ENCODE measurements around the gene CAPN15.
"Not testable (repeated sequence)": the region's sequence is repeated elsewhere in the genome, so short reads cannot be mapped to it uniquely, and the experiment has no call there.

The CAPN15 gene

GRCh38 chr16:527015-527903 lies at the start of gene CAPN15:
Gene CAPN15, plus strand, starts transcription at chr16:527712. Its CDS starts 19,127 bp downstream, at chr16:546839.
- peak; percentile 36 for DNase-seq (ENCODE audit: low read depth)

- DNase-seq (ENCODE audit: low read depth): not testable (repeated sequence)
These were observed 49.2 kb upstream of the CAPN15 start for GRCh38 chr16:478287-478686.

- no peak for DNase-seq (ENCODE audit: low read depth)
These were observed 44.9 kb upstream of the CAPN15 start for GRCh38 chr16:482468-483185.

- no peak for DNase-seq (ENCODE audit: low read depth)
These were observed 44.0 kb upstream of the CAPN15 start for GRCh38 chr16:483341-484075.

GRCh38 chr16:489606-490005 lies 37.9 kb upstream of the CAPN15 start:
- no peak for DNase-seq (ENCODE audit: low read depth)

- no peak for DNase-seq (ENCODE audit: low read depth)
These were observed 36.7 kb upstream of the CAPN15 start for GRCh38 chr16:490768-491167.

- DNase-seq (ENCODE audit: low read depth): no peak
These were observed 36.1 kb upstream of the CAPN15 start for GRCh38 chr16:491220-491919.

GRCh38 chr16:492211-492875 lies 35.2 kb upstream of the CAPN15 start:
- no peak for DNase-seq (ENCODE audit: low read depth)

- not testable (repeated sequence) for DNase-seq (ENCODE audit: low read depth)
These were observed 32.8 kb upstream of the CAPN15 start for GRCh38 chr16:494676-495075.

GRCh38 chr16:495127-495748 lies 32.3 kb upstream of the CAPN15 start:
- no peak for DNase-seq (ENCODE audit: low read depth)

- DNase-seq (ENCODE audit: low read depth): no peak
These were observed 31.2 kb upstream of the CAPN15 start for GRCh38 chr16:496097-496886.

GRCh38 chr16:497258-497657 lies 30.3 kb upstream of the CAPN15 start:
- DNase-seq (ENCODE audit: low read depth): no peak

GRCh38 chr16:499924-500323 lies 27.6 kb upstream of the CAPN15 start:
- DNase-seq (ENCODE audit: low read depth): no peak

- no peak for DNase-seq (ENCODE audit: low read depth)
These were observed 26.8 kb upstream of the CAPN15 start for GRCh38 chr16:500709-501108.

- no peak for DNase-seq (ENCODE audit: low read depth)
These were observed 25.2 kb upstream of the CAPN15 start for GRCh38 chr16:502179-502943.

GRCh38 chr16:503150-504071 lies 24.1 kb upstream of the CAPN15 start:
- DNase-seq (ENCODE audit: low read depth): no peak

GRCh38 chr16:505479-506245 lies 21.9 kb upstream of the CAPN15 start:
- no peak for DNase-seq (ENCODE audit: low read depth)

GRCh38 chr16:506246-506546 lies 21.3 kb upstream of the CAPN15 start:
- DNase-seq (ENCODE audit: low read depth): no peak

Data from HS-5 (cell line).